A549 (cell line): ENCODE data around the gene DHX15. TPM values are rescaled to one million over a fixed set of nuclear protein-coding genes. Genes with fewer than 3 reads are reported as not detected.
A peak's percentile ranks its signal among the peaks of the same experiment; 100 is the strongest.

Source experiments
- ATAC-seq, 2 experiments: fragments of 200-7000 bp in 1 of 2; fragments of >200 bp in 1 of 2; cut with Nextera tagmentation in 1 of 2; cut with Tn5 transposase in 1 of 2; 3 replicates each; pipeline versions ENCODE4 v1.8.0 to v1.9.1; 2018 to 2020; ENCODE audit warnings: mild to moderate bottlenecking in 1 of 2, moderate library complexity in 1 of 2
- CTCF ChIA-PET: fragments of 300-600 bp; sonication (Branson Sonifier 250); formaldehyde crosslinking; extraction: SDS; loops from one replicate; lab custom pipeline; 2021; ENCODE audit warnings: antibody characterized with exemption, inconsistent platforms; lab: Yijun Ruan, JAX
- POLR2A ChIA-PET: fragments of 350-600 bp; formaldehyde crosslinking; extraction: SDS; loops from one replicate; lab custom pipeline; 2021; ENCODE audit warnings: antibody characterized with exemption, inconsistent platforms; lab: Yijun Ruan, JAX
- DNase-seq, 2 experiments: peaks; one replicate each; pipeline versions ENCODE4 v3.0.0 to v3.0.0-alpha.2; 2011 to 2016; ENCODE audit warnings: low read depth in 1 of 2, low spot score in 1 of 2
- FAIRE-seq: peaks from 2 replicates; lab custom pipeline; 2011; peaks lifted over from hg19 to GRCh38; lab: Jason Lieb, UNC
- H3K27ac ChIP-seq, 2 experiments: fragments of >200 bp; sonication (Bioruptor Twin); formaldehyde crosslinking; 3 replicates each; pipeline ENCODE4 v1.5.1; 2016 to 2017
- H3K4me1 ChIP-seq: fragments of >200 bp; sonication (Bioruptor Twin); formaldehyde crosslinking; 3 replicates; pipeline ENCODE4 v1.6.1; 2016
- H3K4me2 ChIP-seq: fragments of >200 bp; sonication (Bioruptor Twin); formaldehyde crosslinking; 3 replicates; pipeline ENCODE4 v1.6.1; 2016
- H3K4me3 ChIP-seq: fragments of >200 bp; sonication (Bioruptor Twin); formaldehyde crosslinking; 3 replicates; pipeline ENCODE4 v1.5.1; 2016
- H3K9me3 ChIP-seq: fragments of >200 bp; sonication (Bioruptor Twin); formaldehyde crosslinking; 3 replicates; pipeline ENCODE4 v1.6.1; 2016
- CHD4 ChIP-seq: fragments of 200-600 bp; sonication (generic); IDR thresholded peaks from 2 replicates; pipeline ENCODE4 v1.6.1; 2016; ENCODE audit warnings: antibody characterized with exemption, mild to moderate bottlenecking, borderline replicate concordance
- CTCF ChIP-seq: fragments of >200 bp; sonication (Bioruptor Twin); formaldehyde crosslinking; IDR thresholded peaks from 3 replicates; pipeline ENCODE4 v1.5.1; 2016
- E2F6 ChIP-seq: IDR thresholded peaks from 2 replicates; pipeline ENCODE4 v1.6.1; 2012; ENCODE audit warnings: low read depth, borderline replicate concordance
- EHMT2 ChIP-seq: fragments of 200-600 bp; sonication (generic); IDR thresholded peaks from 2 replicates; pipeline ENCODE4 v1.6.1; 2016; ENCODE audit warnings: antibody characterized with exemption, low read depth, mild to moderate bottlenecking, moderate library complexity
- EP300 ChIP-seq, 2 experiments: fragments of >200 bp; sonication (Bioruptor Twin); formaldehyde crosslinking; IDR thresholded peaks; 2 replicates in 1 of 2; 3 replicates in 1 of 2; pipeline ENCODE4 v1.6.1; 2016 to 2017
- ESRRA ChIP-seq: fragments of 150-350 bp; IDR thresholded peaks from 2 replicates; pipeline ENCODE4 v1.6.1; 2014; ENCODE audit warnings: mild to moderate bottlenecking, low read length, borderline replicate concordance
- FOSB ChIP-seq: fragments of 250-450 bp; sonication (Bioruptor Pico); IDR thresholded peaks from 2 replicates; pipeline ENCODE4 v1.5.0; 2020; ENCODE audit warnings: mild to moderate bottlenecking, moderate library complexity
- GATA3 ChIP-seq: IDR thresholded peaks from 2 replicates; pipeline ENCODE4 v1.6.1; 2012; ENCODE audit warnings: borderline replicate concordance
- HES2 ChIP-seq: fragments of >200 bp; sonication (Bioruptor Twin); formaldehyde crosslinking; IDR thresholded peaks from 2 replicates; pipeline ENCODE4 v1.6.1; 2016
- HMGXB4 ChIP-seq: fragments of 250-450 bp; sonication (Bioruptor Pico); IDR thresholded peaks from 2 replicates; pipeline ENCODE4 v1.5.0; 2021; ENCODE audit warnings: mild to moderate bottlenecking, moderate library complexity, borderline replicate concordance
- HOXA7 ChIP-seq: fragments of 250-450 bp; sonication (Bioruptor Pico); IDR thresholded peaks from 2 replicates; pipeline ENCODE4 v1.5.0; 2020; ENCODE audit warnings: mild to moderate bottlenecking, moderate library complexity
- JUNB ChIP-seq: fragments of >200 bp; sonication (Bioruptor Twin); formaldehyde crosslinking; IDR thresholded peaks from 2 replicates; pipeline ENCODE4 v1.6.1; 2016
- KDM1A ChIP-seq: fragments of 200-600 bp; sonication (generic); IDR thresholded peaks from 2 replicates; pipeline ENCODE4 v1.6.1; 2016; ENCODE audit warnings: low read depth, mild to moderate bottlenecking
- MAFK ChIP-seq: fragments of 450-650 bp; IDR thresholded peaks from 2 replicates; pipeline ENCODE4 v1.6.1; 2014; ENCODE audit not compliant: partially characterized antibody
- MYC ChIP-seq: IDR thresholded peaks from 2 replicates; pipeline ENCODE4 v1.6.1; 2012; ENCODE audit warnings: mild to moderate bottlenecking, inconsistent platforms, low read length, improper control_type of control experiment, borderline replicate concordance
- NFE2L2 ChIP-seq: fragments of 150-350 bp; conservative IDR thresholded peaks from 2 replicates; pipeline ENCODE4 v1.6.1; 2014; ENCODE audit warnings: low read length
- NR3C1 ChIP-seq: fragments of >200 bp; sonication (Bioruptor Twin); formaldehyde crosslinking; IDR thresholded peaks from 3 replicates; pipeline ENCODE4 v1.6.1; 2017
- PHF8 ChIP-seq: fragments of 200-600 bp; sonication (generic); IDR thresholded peaks from 2 replicates; pipeline ENCODE4 v1.6.1; 2016; ENCODE audit warnings: low read depth, mild to moderate bottlenecking, antibody characterized with exemption, moderate library complexity, borderline replicate concordance
- POLR2A ChIP-seq: IDR thresholded peaks from 2 replicates; pipeline ENCODE4 v1.6.1; 2012; ENCODE audit warnings: mild to moderate bottlenecking, low read length
- RARB ChIP-seq: fragments of 250-450 bp; sonication (Bioruptor Pico); IDR thresholded peaks from 2 replicates; pipeline ENCODE4 v1.8.0; 2021; ENCODE audit warnings: mild to moderate bottlenecking, moderate library complexity
- REST ChIP-seq: fragments of 200-600 bp; sonication (generic); IDR thresholded peaks from 2 replicates; pipeline ENCODE4 v1.6.1; 2016; ENCODE audit warnings: antibody characterized with exemption, mild to moderate bottlenecking, moderate library complexity
- ZFP36 ChIP-seq: fragments of 450-650 bp; IDR thresholded peaks from 2 replicates; pipeline ENCODE4 v1.6.1; 2014; ENCODE audit warnings: borderline replicate concordance; ENCODE audit not compliant: partially characterized antibody
- ZSCAN20 ChIP-seq: fragments of 250-450 bp; sonication (Bioruptor Pico); IDR thresholded peaks from 2 replicates; pipeline ENCODE4 v1.8.0; 2022; ENCODE audit warnings: mild to moderate bottlenecking, moderate library complexity
- WGBS: methylation state at CpG from one replicate; pipeline ENCODE4 v1.1.6; 2017; ENCODE audit errors: missing lambda C conversion rate; 5-methylcytosine and 5-hydroxymethylcytosine counted together
- polyA plus RNA-seq, 4 experiments: library from polyadenylated mRNA; depleted of rRNA in 3 of 4; stranded (reverse); fragments of >200 nt; fragmentation: RNase III in 1 of 4; extraction: RNeasy Plus Mini Kit Qiagen cat#74134 plus additional on column Dnase treatment in 1 of 4; gene quantifications; 2 replicates in 3 of 4; 3 replicates in 1 of 4; pipeline ENCODE4 v1.2.3, GENCODE V29; 2011 to 2017

Gene DHX15
- polyA plus RNA-seq, 2 of the 4 experiments (the other 2 are of a cell fraction), result 154 to 189 TPM

- 62% methylated on average over 6 of the region's 6 CpGs for WGBS
- ATAC-seq (peak in 1 of 2 experiments; percentile 46; a peak in 2 of 6 replicates), FAIRE-seq (no peak), DNase-seq (no peak)
- no peak for TF ChIP-seq MAFK
- no peak for TF ChIP-seq RARB (CRISPR knock-in tag)
- no peak for TF ChIP-seq PHF8
- TF ChIP-seq CHD4, result no peak
- TF ChIP-seq JUNB, result no peak
- no peak for TF ChIP-seq MYC
- no peak for TF ChIP-seq ZSCAN20 (CRISPR knock-in tag)
- no peak for TF ChIP-seq FOSB (CRISPR knock-in tag)
- no peak for TF ChIP-seq NFE2L2
- TF ChIP-seq POLR2A, result no peak
- no peak for TF ChIP-seq ESRRA
- CTCF ChIA-PET, result interaction anchor here (1.1 to 2.2 kb wide), 3 partner anchors 11 to 80 kb away, joined by 3 to 5 read pairs (median 4); no protein-coding TSS in a partner anchor
- Histone ChIP-seq H3K4me3 (no peak overlapping the region), H3K9me3 (no peaks in the 10 kb centered on the region), H3K4me2 (0 out of 3 replicates have a peak overlapping the region, but pooled peaks have one; percentile 8), H3K4me1 (peaks cover 40% of the 10 kb centered on the region), H3K27ac (no peak overlapping the region)
- POLR2A ChIA-PET, result no interaction called here
Observed at GRCh38 chr4:24550441-24551175, 33.7 kb downstream of the DHX15 start.

- TF ChIP-seq RARB (CRISPR knock-in tag), result no peak
- TF ChIP-seq EHMT2, result no peak
- TF ChIP-seq EP300 (IDR thresholded peaks at IDR 0.05), result no peak
- TF ChIP-seq ESRRA, result no peak
- TF ChIP-seq REST, result no peak
- no peak for TF ChIP-seq HES2
- TF ChIP-seq E2F6, result no peak
- TF ChIP-seq, all 56 proteins: peak for 0
- Histone ChIP-seq H3K27ac (no peak overlapping the region), H3K4me3 (no peak overlapping the region), H3K9me3 (no peaks in the 10 kb centered on the region), H3K4me2 (no peak overlapping the region), H3K4me1 (peaks cover 41% of the 10 kb centered on the region)
- ChIA-PET POLR2A (no interaction called here), CTCF (interaction anchor here (1.0 kb wide), 1 partner anchor 59 kb away, joined by 5 read pairs; no protein-coding TSS in a partner anchor)
- no peak for FAIRE-seq
- no peak for DNase-seq
- WGBS, result 89% methylated on average over 11 of the region's 11 CpGs
- no peak for ATAC-seq
Observed at GRCh38 chr4:24547979-24548378, 36.4 kb downstream of the DHX15 start.

GRCh38 chr4:24544208-24544988 is 40.0 kb downstream of the DHX15 start:
- DNase-seq (no peak), FAIRE-seq (no peak), ATAC-seq (no peak)
- ChIA-PET CTCF (interaction anchor here (0.6 kb wide), 1 partner anchor 600 kb away, joined by 4 read pairs; no protein-coding TSS in a partner anchor), POLR2A (no interaction called here)
- Histone ChIP-seq H3K4me3 (no peak overlapping the region), H3K9me3 (no peaks in the 10 kb centered on the region), H3K27ac (no peak overlapping the region), H3K4me2 (no peak overlapping the region), H3K4me1 (peaks cover 40% of the 10 kb centered on the region; the same call in 2 of the 3 replicates)
- WGBS, result 75% methylated on average over 4 of the region's 4 CpGs
- no peak for TF ChIP-seq MYC
- no peak for TF ChIP-seq HOXA7 (CRISPR knock-in tag)
- no peak for TF ChIP-seq HMGXB4 (CRISPR knock-in tag)
- TF ChIP-seq ZFP36, result no peak
- TF ChIP-seq CTCF, result no peak
- no peak for TF ChIP-seq NR3C1
- TF ChIP-seq CHD4, result no peak
- TF ChIP-seq KDM1A, result no peak
- no peak for TF ChIP-seq FOSB (CRISPR knock-in tag)
- no peak for TF ChIP-seq GATA3
